Measurements from ENCODE around the gene KCNG2. TPM values are rescaled to one million over a fixed set of nuclear protein-coding genes. Genes with fewer than 3 reads are reported as not detected.

The KCNG2 gene
- total and polyA plus RNA-seq, 4 donors, result 0.03 to 0.23 (median 0.08) TPM; not detected in 1

GRCh38 chr18:79933765-79934164 lies 136.0 kb downstream of the KCNG2 start:
- Histone ChIP-seq H3K4me1 (ENCODE audit: control insufficient read depth in 4 of 4, insufficient read depth in 4 of 4, low read length in 3 of 4) (peaks cover 20 to 52% (median 46%) of the 10 kb centered on the region in 4 donors), H3K9ac (ENCODE audit: low read depth in 1 of 2, low read length in 2 of 2) (peak overlapping the region in 1 of 2 donors; percentile 17), H3K4me3 (ENCODE audit: low read depth in 1 of 3, low read length in 3 of 3) (peak overlapping the region in 1 of 3 donors; percentile 17), H3K27ac (ENCODE audit: low read depth in 1 of 2, low read length in 2 of 2) (peak overlapping the region; percentile 65 to 86), H3K9me3 (ENCODE audit: control insufficient read depth in 4 of 4, low read length in 3 of 4) (peaks cover 0 to 3% (median 2%) of the 10 kb centered on the region in 4 donors), H3K27me3 (ENCODE audit: control insufficient read depth in 4 of 4, insufficient read depth in 4 of 4, low read length in 3 of 4) (no peaks in the 10 kb centered on the region), H3K36me3 (ENCODE audit: control insufficient read depth in 4 of 4, insufficient read depth in 3 of 4, low read depth in 1 of 4, low read length in 3 of 4) (peaks cover 3 to 16% (median 14%) of the 10 kb centered on the region in 4 donors)
- no peak for TF ChIP-seq HNF4A (conservative IDR thresholded peaks at IDR 0.05)
- TF ChIP-seq RAD21 (IDR thresholded peaks at IDR 0.05), result peak; percentile 79 to 80
- peak; percentile 69 for TF ChIP-seq CTCF (IDR thresholded peaks at IDR 0.05; ENCODE audit: low read depth, low read length, missing input control)
- no peak for TF ChIP-seq FOXA1 (IDR thresholded peaks at IDR 0.05)
- TF ChIP-seq TAF1 (conservative IDR thresholded peaks at IDR 0.05), result no peak
- TF ChIP-seq HNF4G (IDR thresholded peaks at IDR 0.05), result no peak
- WGBS, result 33% methylated on average over 10 of the region's 10 CpGs
- DNase-seq (ENCODE audit: low spot score), result no peak

- no peaks in the 10 kb centered on the region for H3K27me3 ChIP-seq (ENCODE audit: control insufficient read depth in 4 of 4, insufficient read depth in 4 of 4, low read length in 3 of 4)
- H3K36me3 ChIP-seq (ENCODE audit: control insufficient read depth in 4 of 4, insufficient read depth in 3 of 4, low read depth in 1 of 4, low read length in 3 of 4), result peaks cover 3 to 12% (median 9%) of the 10 kb centered on the region in 4 donors
- TF ChIP-seq SP1 (IDR thresholded peaks at IDR 0.05) (peak; percentile 99), REST (IDR thresholded peaks at IDR 0.05) (peak; percentile 65), EGR1 (IDR thresholded peaks at IDR 0.05; ENCODE audit: low read depth in 2 of 2) (peak; percentile 51 to 85), HNF4G (IDR thresholded peaks at IDR 0.05) (peak; percentile 100), FOXA2 (IDR thresholded peaks at IDR 0.05) (peak; percentile 93), JUND (IDR thresholded peaks at IDR 0.05) (peak; percentile 89 to 95), GABPA (IDR thresholded peaks at IDR 0.05 in 1 of 2, conservative IDR thresholded peaks at IDR 0.05 in 1 of 2) (peak in 1 of 2 donors; percentile 62), NR2F2 (IDR thresholded peaks at IDR 0.05) (peak; percentile 100), ZBTB33 (IDR thresholded peaks at IDR 0.05) (peak; percentile 92), YY1 (IDR thresholded peaks at IDR 0.05) (peak; percentile 82), RXRA (IDR thresholded peaks at IDR 0.05) (peak; percentile 98), FOXA1 (IDR thresholded peaks at IDR 0.05) (peak; percentile 75), TAF1 (conservative IDR thresholded peaks at IDR 0.05) (peak; percentile 59), RAD21 (IDR thresholded peaks at IDR 0.05) (peak; percentile 71 to 76), CTCF (IDR thresholded peaks at IDR 0.05; ENCODE audit: low read depth, low read length, missing input control) (peak; percentile 31), HNF4A (conservative IDR thresholded peaks at IDR 0.05) (peak; percentile 99 to 100), ATF3 (IDR thresholded peaks at IDR 0.05) (peak; percentile 80), MAX (IDR thresholded peaks at IDR 0.05) (peak; percentile 92)
- DNase-seq (ENCODE audit: low spot score), result peak; percentile 62
- H3K27ac ChIP-seq (ENCODE audit: low read depth in 1 of 2, low read length in 2 of 2), result peak overlapping the region; percentile 65 to 86
- peaks cover 22 to 59% (median 52%) of the 10 kb centered on the region in 4 donors for H3K4me1 ChIP-seq (ENCODE audit: control insufficient read depth in 4 of 4, insufficient read depth in 4 of 4, low read length in 3 of 4)
- H3K4me3 ChIP-seq (ENCODE audit: low read depth in 1 of 3, low read length in 3 of 3), result peak overlapping the region in 2 of 3 donors; percentile 17 to 19
- WGBS, result 23% methylated on average over 8 of the region's 8 CpGs
- H3K9ac ChIP-seq (ENCODE audit: low read depth in 1 of 2, low read length in 2 of 2), result peak overlapping the region in 1 of 2 donors; percentile 34
- peaks cover 0 to 3% (median 1%) of the 10 kb centered on the region in 4 donors for H3K9me3 ChIP-seq (ENCODE audit: control insufficient read depth in 4 of 4, low read length in 3 of 4)
These were observed 136.8 kb downstream of the KCNG2 start for GRCh38 chr18:79934311-79935097.

All from liver (tissue), 9 donors.